HG03460 (cell line): ENCODE data around the gene CD320.

Source experiments
- ATAC-seq: cut with Tn5 transposase; IDR thresholded peaks from one replicate; pipeline ENCODE4 v1.9.1; 2021; ENCODE audit not compliant: unreplicated experiment

The CD320 gene

DNA sequence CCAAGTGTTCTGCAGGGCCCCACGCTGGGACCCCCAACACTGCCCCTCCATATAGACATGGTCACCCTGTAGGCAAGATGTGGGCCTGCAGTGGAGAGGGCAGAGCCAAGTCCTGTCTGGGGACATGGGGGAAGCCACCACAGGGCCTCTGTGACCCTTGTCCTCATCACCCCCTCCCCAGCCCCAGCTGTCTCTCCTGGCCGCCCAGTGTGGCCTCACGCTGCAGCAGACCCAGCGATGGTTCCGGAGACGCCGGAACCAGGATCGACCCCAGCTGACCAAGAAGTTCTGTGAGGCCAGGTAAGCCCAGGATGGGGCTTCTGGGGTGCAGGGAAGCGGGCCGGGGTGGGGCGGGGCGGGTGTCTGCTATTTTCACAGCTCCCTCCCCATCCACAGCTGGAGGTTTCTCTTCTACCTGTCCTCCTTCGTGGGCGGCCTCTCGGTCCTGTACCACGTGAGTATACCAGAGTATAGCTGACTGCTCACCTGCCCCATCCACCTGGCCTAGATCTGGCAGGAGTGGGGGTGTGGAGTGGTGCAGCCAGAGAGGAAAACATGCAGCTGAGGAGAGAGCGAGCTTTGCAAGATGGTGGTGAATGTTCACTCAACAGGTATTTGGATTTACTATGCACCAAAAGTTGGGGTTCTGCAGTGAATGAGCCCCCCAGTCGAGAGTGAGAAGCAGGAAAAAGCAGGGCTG, 52.6 kb downstream of the CD320 start:
- no peak for ATAC-seq

DNA sequence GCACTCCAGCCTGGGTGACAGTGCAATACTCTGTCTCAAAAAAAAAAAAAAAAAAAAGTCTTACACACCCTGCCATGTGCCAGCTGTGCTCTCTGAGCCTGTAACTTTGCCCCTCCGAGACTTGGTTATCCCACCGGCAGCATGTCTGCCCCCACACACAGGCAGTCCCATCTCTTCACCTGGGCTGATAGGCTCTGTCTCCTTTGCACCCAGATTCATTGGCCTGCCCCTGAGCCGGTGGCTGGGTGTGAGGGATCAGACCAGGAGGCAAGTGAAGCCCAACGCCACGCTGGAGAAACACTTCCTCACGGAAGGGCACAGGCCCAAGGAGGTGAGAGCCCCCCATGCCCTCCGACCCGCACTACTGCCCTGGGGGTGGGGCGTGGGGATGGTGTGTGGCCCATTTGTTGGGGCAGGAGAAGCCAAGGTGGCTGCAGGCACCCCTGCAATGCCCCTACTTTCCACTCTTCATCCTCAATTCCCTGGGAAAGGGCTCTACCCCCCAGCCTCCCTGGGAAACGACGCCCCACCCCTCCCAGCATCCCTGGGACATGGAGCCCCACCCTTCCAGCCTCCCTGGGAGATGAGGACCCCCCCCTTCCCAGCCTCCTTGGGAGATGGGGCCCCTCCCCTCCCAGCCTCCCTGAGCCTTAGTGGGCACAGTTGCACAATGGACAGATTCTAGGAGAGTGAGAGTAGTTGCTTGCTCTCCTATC, 53.7 kb downstream of the CD320 start:
- no peak for ATAC-seq

DNA sequence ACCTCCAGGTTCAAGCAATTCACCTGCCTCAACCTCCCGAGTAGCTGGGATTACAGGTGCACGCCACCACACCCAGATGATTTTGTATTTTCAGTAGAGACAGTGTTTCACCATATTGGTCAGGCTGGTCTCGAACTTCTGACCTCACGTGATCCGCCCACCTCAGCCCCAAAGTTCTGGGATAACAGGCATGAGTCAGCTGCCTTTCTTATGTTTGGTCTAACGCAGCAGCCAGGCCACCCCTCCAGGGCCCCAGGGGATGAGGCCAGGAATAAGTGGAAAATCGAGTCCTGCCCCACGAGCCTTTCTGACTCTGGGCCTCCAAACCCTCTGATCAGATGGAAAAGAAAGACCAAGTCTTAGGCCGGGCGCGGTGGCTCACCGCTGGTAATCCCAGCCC, 54.5 kb downstream of the CD320 start:
- no peak for ATAC-seq

DNA sequence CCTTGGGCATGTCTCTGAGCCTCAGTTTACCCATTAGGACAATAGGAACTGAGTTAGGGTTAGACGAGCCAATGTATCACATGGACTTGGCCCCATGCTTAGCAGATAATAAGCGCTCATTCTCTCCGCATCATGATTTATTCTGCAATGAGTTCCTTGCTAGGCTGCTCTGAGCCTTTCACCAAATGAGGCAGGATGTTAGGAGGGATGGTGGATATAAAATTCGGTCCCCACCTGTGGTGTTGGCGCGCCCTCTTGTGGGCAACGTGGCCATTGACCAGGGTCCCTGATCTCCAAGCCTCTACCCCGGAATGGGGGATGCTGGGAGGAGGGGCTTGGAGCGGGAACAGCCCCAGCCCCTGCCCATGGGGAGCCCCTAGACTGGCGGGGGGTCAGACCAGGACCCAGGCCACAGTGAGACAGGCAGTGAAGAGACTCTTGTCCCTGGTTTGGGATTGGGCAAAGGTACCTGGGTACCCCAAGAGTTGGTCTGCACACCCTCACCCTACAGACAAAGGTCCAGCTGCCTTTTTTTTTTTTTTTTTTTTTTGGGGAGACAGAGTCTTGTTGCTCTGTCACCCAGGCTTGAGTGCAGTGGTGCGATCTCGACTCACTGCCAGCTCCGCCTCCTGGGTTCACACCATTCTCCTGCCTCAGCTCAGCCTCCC, 55.1 kb downstream of the CD320 start:
- no peak for ATAC-seq
